HK-2 (cell line): ENCODE data around the gene INSIG1.

Source experiments
- DNase-seq: peaks from one replicate; pipeline ENCODE4 v3.0.0-alpha.2; 2018; ENCODE audit not compliant: unreplicated experiment

Gene INSIG1

DNA sequence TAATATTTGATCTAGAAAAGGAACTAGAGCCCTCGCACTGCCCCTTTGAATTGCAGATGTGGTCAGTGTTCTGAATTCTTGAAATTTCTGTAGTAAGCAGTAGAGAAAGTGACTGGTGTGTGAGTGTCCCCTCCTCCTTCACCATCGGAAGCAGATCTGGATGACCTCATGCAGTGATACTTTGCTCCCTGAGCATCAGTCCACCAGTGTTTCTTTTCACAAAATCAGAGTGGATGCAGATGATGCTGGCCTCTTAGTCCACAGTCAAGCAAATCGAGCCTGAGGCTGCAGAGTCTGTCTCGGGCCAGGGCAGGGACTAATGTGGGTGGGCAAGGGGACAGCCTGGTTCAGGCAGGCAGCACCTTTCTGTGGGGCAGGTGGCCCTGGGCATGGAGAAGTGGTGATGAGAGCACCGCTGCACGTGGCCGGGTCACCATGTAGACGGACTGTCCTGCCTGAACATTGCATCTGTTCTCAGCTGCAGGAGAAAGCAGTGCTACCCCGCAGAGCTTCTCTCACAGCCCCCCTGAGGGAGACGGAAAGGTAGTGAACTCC is 5.4 kb downstream of the INSIG1 start:
- no peak for DNase-seq

DNA sequence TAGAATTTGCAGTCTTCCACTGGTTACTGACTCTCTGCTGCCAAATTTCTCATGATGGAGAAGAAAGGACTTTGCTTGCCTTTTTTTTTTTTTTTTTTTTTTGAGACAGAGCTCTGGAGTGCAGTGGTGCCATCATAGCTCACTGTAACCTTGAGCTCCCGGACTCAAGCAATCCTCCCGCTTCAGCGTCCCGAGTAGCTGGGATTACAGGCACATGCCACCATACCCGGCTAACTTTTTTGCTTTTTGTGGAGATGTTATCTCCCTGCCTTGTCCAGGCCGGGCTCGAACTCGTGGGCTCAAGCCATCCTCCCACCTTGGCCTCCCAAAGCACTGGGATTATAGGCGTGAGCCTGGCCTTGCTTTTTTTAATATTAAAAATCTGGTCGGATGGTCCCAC is 6.2 kb downstream of the INSIG1 start:
- DNase-seq, result no peak

- DNase-seq, result no peak
These were observed 7.7 kb downstream of the INSIG1 start for GRCh38 chr7:155305231-155305904.

DNA sequence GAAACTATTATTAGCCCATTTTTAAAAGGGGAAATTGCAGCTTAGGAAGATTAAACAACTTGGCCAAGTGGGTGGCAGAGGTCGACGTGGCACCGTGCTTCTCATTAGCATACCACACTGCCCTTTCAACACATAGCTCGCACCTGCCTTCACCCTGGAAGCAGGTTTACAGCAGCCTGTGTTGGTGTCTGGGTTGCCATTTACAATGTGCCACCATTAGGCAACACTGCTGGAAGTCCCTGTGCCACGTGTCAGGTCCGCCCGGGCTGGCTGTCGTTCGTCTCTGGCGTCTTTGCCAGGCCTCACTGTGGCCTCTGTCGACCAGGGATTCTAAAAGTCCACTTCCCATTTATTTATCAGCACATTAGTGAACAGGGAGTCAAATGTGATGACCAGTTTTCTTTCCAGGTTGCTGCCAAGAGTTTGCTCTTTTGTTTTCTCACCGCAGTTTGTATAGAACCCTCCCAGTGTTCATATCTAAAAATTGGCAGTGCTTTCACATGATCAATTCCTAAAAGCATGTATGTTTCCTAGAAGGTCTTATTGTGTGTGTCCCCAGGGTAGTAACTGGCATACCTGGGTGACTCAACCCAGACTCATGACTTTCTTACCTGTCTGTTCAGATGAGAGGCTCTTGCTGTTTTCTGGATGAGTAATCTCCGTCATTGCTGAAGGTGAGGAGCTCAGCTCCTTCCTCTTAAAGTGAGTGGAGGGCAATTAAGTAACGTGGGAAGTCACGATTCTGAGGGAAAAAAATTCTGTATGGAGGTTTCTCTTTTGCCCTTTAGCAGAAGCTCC is 9.2 kb downstream of the INSIG1 start:
- DNase-seq, result no peak

DNA sequence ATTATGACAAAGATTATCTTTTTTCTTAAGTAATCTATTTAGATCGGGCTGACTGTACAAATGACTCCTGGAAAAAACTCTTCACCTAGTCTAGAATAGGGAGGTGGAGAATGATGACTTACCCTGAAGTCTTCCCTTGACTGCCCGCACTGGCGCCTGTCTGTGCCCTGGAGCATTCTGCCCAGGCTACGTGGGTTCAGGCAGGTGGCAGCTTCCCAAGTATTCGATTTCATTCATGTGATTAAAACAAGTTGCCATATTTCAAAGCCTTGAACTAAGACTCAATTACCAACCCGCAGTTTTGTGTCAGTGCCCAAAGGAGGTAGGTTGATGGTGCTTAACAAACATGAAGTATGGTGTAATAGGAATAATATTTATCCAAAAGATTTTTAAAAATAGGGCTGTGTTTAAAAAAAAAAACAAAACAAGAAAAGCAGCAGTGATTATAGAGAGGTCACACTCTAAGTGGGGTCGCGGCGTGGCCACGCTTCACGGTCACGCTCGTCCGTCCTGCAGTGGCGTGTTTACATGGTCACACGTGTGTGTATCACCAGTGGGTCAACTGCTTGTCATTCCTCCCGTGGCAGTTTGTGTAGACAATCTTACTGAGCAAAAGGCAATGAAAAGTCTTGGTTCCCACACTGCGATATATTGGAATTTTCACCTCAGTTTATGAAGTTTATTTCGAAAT is 10.8 kb downstream of the INSIG1 start:
- no peak for DNase-seq

GRCh38 chr7:155309021-155309338 is 11.3 kb downstream of the INSIG1 start:
- no peak for DNase-seq

- no peak for DNase-seq
These were observed 12.9 kb downstream of the INSIG1 start for GRCh38 chr7:155310425-155311114.

- no peak for DNase-seq
These were observed 14.3 kb downstream of the INSIG1 start for GRCh38 chr7:155311826-155312537.

DNA sequence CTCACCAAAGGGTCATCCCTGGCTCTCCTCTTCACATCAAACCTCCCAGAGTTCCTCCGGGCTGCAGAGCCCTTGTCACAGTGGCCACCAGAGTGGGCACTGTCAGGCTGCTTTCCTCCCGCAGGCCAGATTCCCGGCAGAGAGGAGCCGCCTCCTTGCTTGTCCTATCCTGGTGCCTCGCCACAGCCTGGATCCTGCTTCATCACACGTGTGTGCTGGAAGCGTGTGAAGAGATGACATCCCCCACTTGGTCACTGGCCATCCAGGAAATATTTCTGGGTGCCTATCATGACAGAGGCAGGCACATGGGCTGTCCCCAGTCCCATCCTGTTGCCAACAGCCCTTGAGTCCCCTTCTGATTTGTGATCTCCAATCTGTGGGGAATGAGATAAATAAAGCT is 15.0 kb downstream of the INSIG1 start:
- DNase-seq, result no peak

GRCh38 chr7:155313096-155313495 is 15.4 kb downstream of the INSIG1 start:
- DNase-seq, result no peak

DNA sequence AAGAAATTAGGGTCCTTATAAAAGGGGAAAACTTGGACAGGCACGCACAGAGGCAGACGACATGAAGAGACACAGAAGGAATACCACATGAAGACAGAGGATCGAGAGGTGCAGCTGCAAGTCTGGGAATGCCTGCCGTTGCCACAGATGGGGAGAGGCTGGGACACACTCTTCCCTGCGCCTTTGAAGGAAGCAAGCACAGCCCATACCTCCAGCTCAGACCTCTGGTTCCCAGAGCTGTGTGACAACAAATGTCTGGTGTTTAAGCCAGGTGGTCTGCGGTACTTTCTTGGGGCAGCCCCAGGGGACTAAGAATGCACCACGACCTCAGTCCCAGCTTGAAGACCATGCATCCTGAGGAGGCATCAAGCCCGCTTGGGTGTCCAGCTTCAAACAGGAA is 18.3 kb downstream of the INSIG1 start:
- no peak for DNase-seq

DNA sequence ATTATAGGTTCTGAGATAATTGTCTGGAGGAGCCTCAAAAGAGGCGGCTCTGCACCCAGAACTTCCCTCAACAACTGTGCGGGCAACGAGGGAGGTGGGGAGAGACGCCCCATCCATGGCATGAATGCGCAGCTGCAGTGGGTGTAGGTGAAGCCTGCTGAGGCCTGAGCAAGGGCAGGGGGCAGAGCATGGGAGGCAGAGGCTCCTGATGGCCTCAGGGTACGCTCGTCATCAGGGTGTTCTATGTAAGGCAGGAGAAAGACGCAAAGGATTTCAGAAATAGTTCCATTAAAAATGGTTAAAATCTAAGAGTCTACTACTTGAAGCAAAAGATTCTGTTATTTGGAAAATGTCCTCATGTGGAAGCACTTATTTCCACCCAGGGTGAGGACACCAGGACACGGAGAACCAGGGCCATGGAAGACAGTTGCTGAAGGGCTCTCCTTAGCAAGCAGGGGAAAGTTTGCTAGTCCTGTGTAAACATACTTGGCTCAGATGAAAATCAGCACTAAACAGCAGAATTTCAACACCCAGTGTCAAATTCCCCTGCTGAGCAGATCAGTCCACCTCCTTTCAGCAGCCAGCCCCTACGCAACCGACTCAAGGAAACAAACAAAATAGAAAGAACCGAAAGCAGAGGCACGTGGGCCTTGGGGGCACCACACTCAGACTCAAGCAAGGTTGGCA is 18.9 kb downstream of the INSIG1 start:
- DNase-seq, result no peak

DNA sequence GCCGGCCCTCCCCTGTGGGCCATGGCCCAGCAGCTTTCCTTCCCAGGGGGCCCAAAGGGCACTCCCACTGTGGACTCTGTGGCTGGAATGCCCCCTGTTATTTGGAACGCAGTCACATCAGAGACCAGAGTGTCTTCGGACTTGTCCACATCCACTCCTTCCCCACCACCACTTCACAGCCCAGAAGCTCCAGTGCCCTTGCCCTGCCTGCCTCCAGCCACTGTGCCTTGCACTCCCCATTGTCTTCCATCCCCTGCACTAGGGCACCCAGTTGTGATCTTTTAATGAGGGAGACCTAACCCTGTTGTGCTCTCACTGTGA is 19.4 kb downstream of the INSIG1 start:
- no peak for DNase-seq

DNA sequence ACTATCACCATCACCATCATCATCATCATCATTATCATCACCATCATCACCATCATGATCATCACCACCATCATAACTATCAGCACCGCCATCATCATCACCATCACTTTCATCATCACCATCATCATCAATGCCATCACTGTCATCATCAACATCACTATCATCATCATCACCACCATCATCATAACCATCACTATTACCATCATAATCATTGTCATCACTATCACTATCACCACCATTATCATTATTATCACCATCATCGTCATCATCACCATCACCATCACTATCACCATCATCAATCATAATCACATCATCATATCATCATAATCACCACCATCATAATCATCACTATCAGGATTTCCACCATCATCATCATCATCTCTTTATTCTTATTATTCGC is 20.6 kb downstream of the INSIG1 start:
- no peak for DNase-seq

- DNase-seq, result no peak
These were observed 24.9 kb downstream of the INSIG1 start for GRCh38 chr7:155322530-155322929.

DNA sequence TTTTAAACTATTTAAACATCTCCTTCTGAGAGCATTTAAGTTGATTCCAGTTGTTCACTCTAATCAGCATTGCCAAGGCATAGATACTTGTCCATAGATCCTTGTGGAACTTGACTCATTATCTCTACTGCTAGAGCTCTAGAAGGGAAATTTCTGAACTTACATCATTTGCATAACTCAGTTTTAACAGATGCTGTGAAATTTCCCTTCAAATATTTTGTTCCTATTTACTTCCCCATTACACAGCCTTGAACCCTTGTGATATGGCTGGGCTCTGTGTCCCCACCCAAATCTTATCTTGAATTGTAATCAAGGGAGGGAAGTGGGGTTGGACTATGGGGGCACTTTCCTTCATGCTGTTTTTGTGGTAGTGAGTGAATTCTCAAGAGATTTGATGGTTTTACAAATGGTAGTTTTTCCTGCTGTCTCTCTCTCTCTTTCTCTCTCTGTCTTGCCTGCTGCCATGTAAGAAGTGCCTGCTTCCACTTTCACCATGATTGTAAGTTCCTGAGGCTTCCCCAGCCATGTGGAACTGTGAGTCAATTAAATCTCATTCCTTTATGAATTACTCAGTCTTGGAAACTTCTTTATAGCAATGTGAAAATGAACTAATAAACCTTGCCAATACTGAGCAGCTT is 25.4 kb downstream of the INSIG1 start:
- DNase-seq, result no peak

- no peak for DNase-seq
These were observed 26.6 kb downstream of the INSIG1 start for GRCh38 chr7:155324012-155324917.

DNA sequence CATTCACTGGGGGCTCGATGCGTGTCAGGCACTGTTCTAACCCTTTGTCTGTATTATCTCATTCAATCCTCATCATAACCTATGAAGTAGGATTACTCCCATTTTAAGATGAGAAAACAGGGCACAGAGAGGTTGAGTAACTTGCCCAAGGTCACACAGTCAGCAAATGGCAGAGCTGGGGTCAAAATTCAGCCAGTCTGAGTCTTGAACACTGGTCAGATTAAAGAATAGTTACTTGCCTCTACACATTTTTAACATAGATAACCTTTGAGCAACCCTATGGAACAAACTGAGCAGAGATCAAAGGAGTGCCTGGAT is 27.2 kb downstream of the INSIG1 start:
- DNase-seq, result no peak

DNA sequence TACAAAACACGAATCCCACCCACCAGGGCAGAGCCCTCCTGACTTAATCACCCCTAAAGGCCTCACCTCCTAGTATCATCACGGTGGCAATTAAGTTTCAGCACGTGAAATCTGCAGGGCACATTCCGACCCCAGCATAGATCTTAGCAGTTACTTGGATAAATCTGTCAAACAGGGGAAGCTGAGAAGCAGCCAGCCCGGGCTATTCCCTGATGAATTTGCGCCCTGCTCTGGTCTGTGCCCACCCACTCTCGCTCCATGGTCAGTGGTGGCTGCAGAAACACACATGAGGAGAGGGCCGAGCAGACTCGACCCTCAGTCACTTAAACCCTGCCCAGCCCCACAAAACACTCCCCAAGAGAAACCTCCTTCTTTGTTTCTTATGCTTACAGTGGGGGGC is 28.7 kb downstream of the INSIG1 start:
- no peak for DNase-seq
